Mononuclear cell (primary cell): ENCODE data around the gene SLC23A2. TPM values are rescaled to one million over a fixed set of nuclear protein-coding genes. Genes with fewer than 3 reads are reported as not detected.

Experiments
- H3K27me3 ChIP-seq: 2 replicates; pipeline ENCODE4 v1.6.0; 2011; ENCODE audit warnings: low read length, control low read depth; ENCODE audit not compliant: insufficient read depth
- H3K4me1 ChIP-seq: 2 replicates; pipeline ENCODE4 v1.5.1; 2011; ENCODE audit warnings: mild to moderate bottlenecking, low read length, control low read depth; ENCODE audit not compliant: insufficient read depth
- H3K4me3 ChIP-seq: 2 replicates; pipeline ENCODE4 v1.5.1; 2011; ENCODE audit warnings: mild to moderate bottlenecking, low read length, moderate library complexity
- H3K9me3 ChIP-seq: 2 replicates; pipeline ENCODE4 v1.5.1; 2011; ENCODE audit warnings: low read depth, mild to moderate bottlenecking, control low read depth, low read length
- total RNA-seq: library from RNA; depleted of rRNA; stranded (reverse); fragments of >200 nt; gene quantifications from one replicate; pipeline ENCODE4 v1.2.3, GENCODE V29; 2012

The SLC23A2 gene
- total RNA-seq, 1 donor: 20.9 TPM

DNA sequence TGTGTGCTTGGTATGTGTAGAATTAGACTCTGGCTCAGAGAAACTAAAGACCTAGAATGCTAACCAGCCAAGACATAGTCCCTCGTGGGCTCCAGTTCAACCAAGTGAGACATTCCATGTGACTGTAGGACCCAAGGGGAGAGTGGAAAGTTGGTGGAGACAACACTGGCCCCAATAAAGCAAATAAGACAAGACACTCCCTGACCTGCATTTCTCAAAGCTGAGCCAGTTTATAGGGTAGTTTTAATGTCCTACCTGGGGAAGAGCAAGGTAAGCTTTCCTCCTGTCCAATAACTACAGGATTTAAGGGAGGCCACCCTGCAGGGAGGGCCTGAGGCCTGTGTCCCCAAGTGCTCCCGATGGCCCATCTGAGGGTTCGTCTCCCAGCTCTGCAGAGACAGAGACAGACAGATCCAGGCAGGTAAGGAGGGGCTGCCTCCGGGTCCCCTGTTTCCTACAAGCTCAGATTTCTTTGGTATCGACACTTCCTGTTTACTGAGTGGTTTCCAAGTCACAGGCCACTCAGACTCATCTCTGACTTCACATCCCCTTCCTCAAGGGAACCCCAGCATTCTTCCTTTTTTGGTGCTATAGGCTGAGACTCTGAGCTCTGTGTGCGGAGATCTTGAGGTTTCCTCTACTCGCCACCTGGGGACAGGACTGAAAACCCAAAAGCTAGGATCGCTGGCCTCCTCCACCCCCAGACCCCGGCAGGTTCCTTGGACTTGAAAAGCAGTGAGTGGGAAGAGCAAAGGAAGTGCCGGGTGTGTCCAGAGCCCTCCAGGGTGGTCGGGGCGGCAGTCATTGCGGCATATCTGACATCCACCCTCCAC, 187.2 kb downstream of the SLC23A2 start:
- Histone ChIP-seq H3K4me3 (peak overlapping the region; percentile 35), H3K27me3 (no peaks in the 10 kb centered on the region), H3K4me1 (peaks cover 95% of the 10 kb centered on the region), H3K9me3 (no peaks in the 10 kb centered on the region)

GRCh38 chr20:4813076-4813862, 188.0 kb downstream of the SLC23A2 start:
- Histone ChIP-seq H3K4me3 (peak overlapping the region; percentile 35), H3K9me3 (no peaks in the 10 kb centered on the region), H3K4me1 (peaks cover 95% of the 10 kb centered on the region), H3K27me3 (no peaks in the 10 kb centered on the region)

DNA sequence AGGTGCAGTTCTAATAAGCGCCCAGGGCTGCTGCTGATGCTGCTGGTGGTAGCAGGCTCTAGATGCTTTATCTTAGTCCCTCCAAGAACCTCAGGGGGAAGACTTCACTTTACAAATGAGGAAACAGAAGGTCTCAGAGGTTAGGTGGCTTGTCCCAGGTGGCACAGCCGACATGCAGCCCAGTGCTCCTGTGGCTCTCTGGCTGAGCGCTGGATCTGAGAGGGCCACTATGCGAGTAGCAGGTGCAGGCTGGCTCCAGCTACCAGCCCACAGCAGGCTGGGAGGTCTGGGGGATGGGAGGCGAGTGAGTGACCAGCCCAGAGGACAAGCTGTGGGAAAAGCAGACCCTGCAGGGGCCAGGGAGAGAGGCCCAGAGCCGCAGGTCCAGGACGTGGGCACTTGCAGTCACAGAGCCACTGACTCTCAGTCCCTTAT, 188.7 kb downstream of the SLC23A2 start:
- Histone ChIP-seq H3K9me3 (no peaks in the 10 kb centered on the region), H3K4me1 (peaks cover 95% of the 10 kb centered on the region), H3K27me3 (no peaks in the 10 kb centered on the region), H3K4me3 (peak overlapping the region; percentile 35)

GRCh38 chr20:4812216-4812615, 189.1 kb downstream of the SLC23A2 start:
- no peak overlapping the region for H3K4me3 ChIP-seq

GRCh38 chr20:4811661-4812181, 189.6 kb downstream of the SLC23A2 start:
- no peak overlapping the region for H3K4me3 ChIP-seq
- H3K4me1 ChIP-seq: peaks cover 96% of the 10 kb centered on the region
- no peaks in the 10 kb centered on the region for H3K27me3 ChIP-seq
- no peaks in the 10 kb centered on the region for H3K9me3 ChIP-seq

More at GRCh38 chr20:4812216-4812615, 189.1 kb downstream of the SLC23A2 start:
- Histone ChIP-seq H3K4me1 (peaks cover 94% of the 10 kb centered on the region), H3K9me3 (no peaks in the 10 kb centered on the region), H3K27me3 (no peaks in the 10 kb centered on the region)

GRCh38 chr20:4811257-4811656, 190.1 kb downstream of the SLC23A2 start:
- no peak overlapping the region for H3K4me3 ChIP-seq

GRCh38 chr20:4810426-4811019, 190.8 kb downstream of the SLC23A2 start:
- no peaks in the 10 kb centered on the region for H3K27me3 ChIP-seq
- no peaks in the 10 kb centered on the region for H3K9me3 ChIP-seq
- H3K4me1 ChIP-seq: peaks cover 99% of the 10 kb centered on the region
- H3K4me3 ChIP-seq: no peak overlapping the region

More at GRCh38 chr20:4811257-4811656, 190.1 kb downstream of the SLC23A2 start:
- Histone ChIP-seq H3K27me3 (no peaks in the 10 kb centered on the region), H3K9me3 (no peaks in the 10 kb centered on the region), H3K4me1 (peaks cover 99% of the 10 kb centered on the region)

GRCh38 chr20:4809707-4810106, 191.6 kb downstream of the SLC23A2 start:
- Histone ChIP-seq H3K9me3 (no peaks in the 10 kb centered on the region), H3K4me1 (peaks cover 94% of the 10 kb centered on the region), H3K4me3 (no peak overlapping the region), H3K27me3 (no peaks in the 10 kb centered on the region)

DNA sequence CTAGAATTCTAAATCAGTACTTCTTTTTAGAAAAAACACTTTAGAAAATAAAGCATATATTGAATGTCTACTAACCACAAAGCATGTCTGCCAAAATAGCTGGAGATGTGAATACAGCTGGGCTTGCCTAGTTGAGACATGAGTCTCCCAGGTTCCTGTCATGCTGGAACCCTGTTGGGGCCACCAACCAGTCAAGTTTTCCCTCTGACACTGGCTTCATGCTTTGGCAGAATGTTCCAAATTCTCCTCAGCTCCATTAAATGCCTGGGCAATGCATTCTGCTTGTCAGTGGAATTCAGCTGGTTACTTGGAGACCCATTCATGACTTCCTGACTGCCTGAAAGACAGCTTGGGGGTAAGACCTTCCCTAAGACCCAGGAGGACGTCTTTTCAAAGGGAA, 192.4 kb downstream of the SLC23A2 start:
- no peak overlapping the region for H3K4me3 ChIP-seq
- peaks cover 90% of the 10 kb centered on the region for H3K4me1 ChIP-seq
- H3K9me3 ChIP-seq: no peaks in the 10 kb centered on the region

DNA sequence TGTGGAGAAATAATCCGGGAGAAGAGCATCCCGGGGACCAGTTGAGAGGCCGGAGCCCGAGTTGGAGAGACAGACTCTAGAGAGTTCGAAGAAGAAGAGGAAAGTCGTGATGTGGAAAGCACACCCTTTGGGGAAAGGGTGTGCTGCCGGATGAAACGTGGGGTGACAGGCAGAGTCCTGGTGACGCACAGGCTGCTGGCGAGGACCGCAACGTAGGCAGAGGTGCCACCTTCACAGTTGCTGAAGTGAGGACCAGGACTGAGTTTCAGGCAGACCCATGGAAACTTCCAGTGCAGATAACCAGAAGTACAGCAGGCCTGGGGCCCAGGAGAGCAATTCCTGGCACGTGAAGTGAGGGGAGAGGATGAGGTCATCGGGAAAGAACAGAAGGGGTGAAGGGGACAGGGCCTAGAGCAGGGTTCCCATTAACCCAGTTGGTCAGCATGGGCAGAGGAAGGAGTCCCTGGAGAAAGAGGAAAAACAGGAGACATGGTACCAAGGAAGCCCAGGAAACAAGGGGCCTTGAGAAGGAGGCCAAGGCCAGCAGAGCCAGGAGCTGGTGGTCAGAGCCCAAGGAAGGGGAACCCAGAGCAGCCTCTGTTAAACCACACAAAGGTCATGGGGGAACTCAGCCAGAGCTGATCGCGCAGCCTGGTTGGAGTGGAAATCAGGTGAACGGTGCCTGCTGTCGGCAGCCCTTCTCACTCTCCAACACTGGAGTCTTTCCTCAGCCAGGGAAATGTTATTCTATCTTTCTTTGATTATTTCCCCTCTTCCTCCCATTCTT, 195.5 kb downstream of the SLC23A2 start:
- Histone ChIP-seq H3K4me3 (no peak overlapping the region), H3K9me3 (no peaks in the 10 kb centered on the region), H3K27me3 (no peaks in the 10 kb centered on the region), H3K4me1 (peaks cover 79% of the 10 kb centered on the region)

More for the DNA sequence above, 192.4 kb downstream of the SLC23A2 start:
- H3K27me3 ChIP-seq: no peaks in the 10 kb centered on the region

- no peak overlapping the region for H3K4me3 ChIP-seq
- H3K27me3 ChIP-seq: no peaks in the 10 kb centered on the region
Measured at GRCh38 chr20:4802527-4802926, 198.8 kb downstream of the SLC23A2 start.

More at GRCh38 chr20:4802527-4802926, 198.8 kb downstream of the SLC23A2 start:
- Histone ChIP-seq H3K4me1 (peaks cover 46% of the 10 kb centered on the region), H3K9me3 (no peaks in the 10 kb centered on the region)
